DOHH2 (cell line): Measurements from ENCODE around the gene GARNL3.

ENCODE experiments used
- H3F3A ChIP-seq: fragments of 200-600 bp; sonication (generic), shearing (Covaris generic); 2 replicates; pipeline ENCODE4 v1.6.0; 2016; ENCODE audit warnings: antibody characterized with exemption, mild to moderate bottlenecking; ENCODE audit not compliant: control insufficient read depth, insufficient read depth
- H3K27ac ChIP-seq: fragments of 200-600 bp; sonication (generic); 2 replicates; pipeline ENCODE4 v1.5.1; 2014; ENCODE audit warnings: low read depth, mild to moderate bottlenecking, low read length, moderate library complexity
- H3K27me3 ChIP-seq: fragments of 200-600 bp; sonication (generic); 2 replicates; pipeline ENCODE4 v1.6.1; 2014; ENCODE audit warnings: mild to moderate bottlenecking, low read length, mixed read lengths; ENCODE audit not compliant: control insufficient read depth
- H3K36me3 ChIP-seq: fragments of 200-600 bp; sonication (generic); 2 replicates; pipeline ENCODE4 v1.6.1; 2014; ENCODE audit warnings: mild to moderate bottlenecking, low read length, moderate library complexity, mixed read lengths; ENCODE audit not compliant: control insufficient read depth
- H3K4me1 ChIP-seq: fragments of 200-600 bp; sonication (generic); 2 replicates; pipeline ENCODE4 v1.6.1; 2014; ENCODE audit warnings: mild to moderate bottlenecking, low read length, mixed read lengths; ENCODE audit not compliant: control insufficient read depth
- H3K4me2 ChIP-seq: fragments of 200-600 bp; sonication (generic); 2 replicates; pipeline ENCODE4 v1.6.0; 2014; ENCODE audit warnings: mild to moderate bottlenecking, low read length, moderate library complexity
- H3K4me3 ChIP-seq: fragments of 200-600 bp; sonication (generic); 2 replicates; pipeline ENCODE4 v1.5.1; 2014; ENCODE audit warnings: mild to moderate bottlenecking, low read length, mixed read lengths
- H3K79me2 ChIP-seq: fragments of 200-600 bp; sonication (generic); 2 replicates; pipeline ENCODE4 v1.6.1; 2014; ENCODE audit warnings: mild to moderate bottlenecking, low read length, mixed read lengths; ENCODE audit not compliant: control insufficient read depth
- H3K9me2 ChIP-seq: fragments of 200-600 bp; sonication (generic); replicated peaks from 2 replicates; pipeline ENCODE4 v1.6.1; 2014; ENCODE audit warnings: mild to moderate bottlenecking, low read length, mixed read lengths; ENCODE audit not compliant: control insufficient read depth
- H3K9me3 ChIP-seq: fragments of 200-600 bp; sonication (generic); 2 replicates; pipeline ENCODE4 v1.6.1; 2014; ENCODE audit warnings: antibody characterized with exemption, low read length, mixed read lengths; ENCODE audit not compliant: control insufficient read depth, insufficient read depth
- H4K20me1 ChIP-seq: fragments of 200-600 bp; sonication (generic); 2 replicates; pipeline ENCODE4 v1.6.0; 2014; ENCODE audit warnings: low read depth, mild to moderate bottlenecking, antibody characterized with exemption, low read length, moderate library complexity; ENCODE audit not compliant: control insufficient read depth, insufficient read depth
- EZH2phosphoT487 ChIP-seq: fragments of 200-600 bp; sonication (generic); IDR thresholded peaks from 2 replicates; pipeline ENCODE4 v1.6.1; 2017; ENCODE audit warnings: borderline replicate concordance, mild to moderate bottlenecking, antibody characterized with exemption, low read length, moderate library complexity, mixed read lengths
- TF ChIP-seq, protein P1 (sequence below): fragments of 200-600 bp; sonication (generic); IDR thresholded peaks from one replicate; pipeline ENCODE4 v1.5.1; 2014; ENCODE audit warnings: antibody characterized with exemption, mild to moderate bottlenecking, low read depth, low read length; ENCODE audit not compliant: poor library complexity, severe bottlenecking

The GARNL3 gene

DNA sequence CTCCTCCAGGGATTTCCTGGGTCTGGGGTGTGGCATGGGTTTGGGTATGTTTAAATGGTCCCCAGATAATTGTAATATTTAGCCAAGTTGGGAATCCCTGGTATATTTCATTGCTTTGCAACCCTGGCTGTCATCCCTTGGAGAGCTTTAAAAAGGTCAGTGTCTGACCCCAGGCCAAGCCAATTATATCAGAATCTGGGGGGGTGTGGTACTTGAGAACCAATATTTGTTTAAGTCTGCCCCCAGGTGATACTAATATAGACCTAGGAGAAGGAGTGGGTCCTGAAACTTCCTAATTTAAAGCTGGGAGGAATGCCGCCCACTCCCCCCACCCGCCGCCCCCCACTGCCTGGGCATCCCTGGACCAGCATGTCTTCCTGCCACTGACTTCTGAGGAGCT is 94.2 kb downstream of the GARNL3 start:
- H3K27me3 ChIP-seq = no peaks in the 10 kb centered on the region; the same call in 1 of the 2 replicates
- H3K9me2 ChIP-seq = no peaks in the 10 kb centered on the region
- no peak overlapping the region for H3K27ac ChIP-seq
- H3K79me2 ChIP-seq = no peaks in the 10 kb centered on the region
- H3K36me3 ChIP-seq = no peaks in the 10 kb centered on the region
- H3K4me3 ChIP-seq = no peak overlapping the region
- H3F3A ChIP-seq = no peaks in the 10 kb centered on the region
- TF ChIP-seq, protein P1, sequence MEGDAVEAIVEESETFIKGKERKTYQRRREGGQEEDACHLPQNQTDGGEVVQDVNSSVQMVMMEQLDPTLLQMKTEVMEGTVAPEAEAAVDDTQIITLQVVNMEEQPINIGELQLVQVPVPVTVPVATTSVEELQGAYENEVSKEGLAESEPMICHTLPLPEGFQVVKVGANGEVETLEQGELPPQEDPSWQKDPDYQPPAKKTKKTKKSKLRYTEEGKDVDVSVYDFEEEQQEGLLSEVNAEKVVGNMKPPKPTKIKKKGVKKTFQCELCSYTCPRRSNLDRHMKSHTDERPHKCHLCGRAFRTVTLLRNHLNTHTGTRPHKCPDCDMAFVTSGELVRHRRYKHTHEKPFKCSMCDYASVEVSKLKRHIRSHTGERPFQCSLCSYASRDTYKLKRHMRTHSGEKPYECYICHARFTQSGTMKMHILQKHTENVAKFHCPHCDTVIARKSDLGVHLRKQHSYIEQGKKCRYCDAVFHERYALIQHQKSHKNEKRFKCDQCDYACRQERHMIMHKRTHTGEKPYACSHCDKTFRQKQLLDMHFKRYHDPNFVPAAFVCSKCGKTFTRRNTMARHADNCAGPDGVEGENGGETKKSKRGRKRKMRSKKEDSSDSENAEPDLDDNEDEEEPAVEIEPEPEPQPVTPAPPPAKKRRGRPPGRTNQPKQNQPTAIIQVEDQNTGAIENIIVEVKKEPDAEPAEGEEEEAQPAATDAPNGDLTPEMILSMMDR = no peak
- no peak for TF ChIP-seq EZH2phosphoT487
- no peaks in the 10 kb centered on the region for H3K9me3 ChIP-seq
- H3K4me1 ChIP-seq = no peaks in the 10 kb centered on the region
- no peak overlapping the region for H3K4me2 ChIP-seq
- H4K20me1 ChIP-seq = no peaks in the 10 kb centered on the region

GRCh38 chr9:127360250-127360649 is 95.7 kb downstream of the GARNL3 start:
- Histone ChIP-seq H3K4me2 (no peak overlapping the region), H3K9me3 (no peaks in the 10 kb centered on the region), H3K27me3 (no peaks in the 10 kb centered on the region), H3K27ac (no peak overlapping the region), H4K20me1 (no peaks in the 10 kb centered on the region), H3K79me2 (no peaks in the 10 kb centered on the region), H3F3A (no peaks in the 10 kb centered on the region), H3K4me3 (no peak overlapping the region), H3K9me2 (no peaks in the 10 kb centered on the region), H3K4me1 (no peaks in the 10 kb centered on the region), H3K36me3 (no peaks in the 10 kb centered on the region)
- TF ChIP-seq, protein P1 = no peak
- no peak for TF ChIP-seq EZH2phosphoT487

DNA sequence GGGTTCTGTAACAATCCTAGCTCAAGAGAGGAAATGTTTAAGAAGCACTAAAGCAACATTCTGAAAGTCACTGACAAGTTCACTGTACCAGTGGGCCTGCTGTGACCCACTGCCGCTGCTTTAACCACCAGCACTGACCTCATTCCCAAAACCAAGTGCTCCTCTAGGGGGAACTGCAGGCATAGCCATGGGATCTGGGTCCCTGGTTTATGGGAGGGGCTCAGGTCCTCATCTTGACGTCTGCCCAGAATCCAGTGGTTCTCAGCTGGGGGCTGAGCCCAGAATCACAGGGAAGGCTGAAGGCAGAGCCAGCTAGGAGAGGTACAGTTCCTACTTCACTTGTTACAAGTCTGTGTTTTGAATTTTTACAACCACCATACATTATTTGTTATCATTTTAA is 96.3 kb downstream of the GARNL3 start:
- Histone ChIP-seq H3K4me1 (no peaks in the 10 kb centered on the region), H3K4me3 (no peak overlapping the region), H3K9me3 (no peaks in the 10 kb centered on the region), H4K20me1 (no peaks in the 10 kb centered on the region), H3K36me3 (no peaks in the 10 kb centered on the region), H3K4me2 (no peak overlapping the region), H3K9me2 (no peaks in the 10 kb centered on the region), H3K27me3 (no peaks in the 10 kb centered on the region), H3K27ac (no peak overlapping the region), H3F3A (no peaks in the 10 kb centered on the region), H3K79me2 (no peaks in the 10 kb centered on the region)
- TF ChIP-seq, protein P1 = no peak
- no peak for TF ChIP-seq EZH2phosphoT487

- Histone ChIP-seq H3K27ac (no peak overlapping the region), H3K4me3 (no peak overlapping the region), H3K9me3 (no peaks in the 10 kb centered on the region), H3K4me2 (no peak overlapping the region), H3K4me1 (no peaks in the 10 kb centered on the region), H3K27me3 (no peaks in the 10 kb centered on the region), H4K20me1 (no peaks in the 10 kb centered on the region), H3F3A (no peaks in the 10 kb centered on the region), H3K36me3 (no peaks in the 10 kb centered on the region), H3K9me2 (no peaks in the 10 kb centered on the region), H3K79me2 (no peaks in the 10 kb centered on the region)
- TF ChIP-seq EZH2phosphoT487 = no peak
- TF ChIP-seq, protein P1 = no peak
Observed at GRCh38 chr9:127361561-127361960, 97.0 kb downstream of the GARNL3 start.
